SU-DHL-6 (cell line): ENCODE data around the gene VCX.

Experiments used
- H2AFZ ChIP-seq: fragments of 200-600 bp; sonication (generic); 2 replicates; pipeline ENCODE4 v1.6.1; 2014; ENCODE audit warnings: low read depth, mild to moderate bottlenecking, moderate library complexity, mixed read lengths, antibody characterized with exemption, low read length; ENCODE audit not compliant: severe bottlenecking
- H3F3A ChIP-seq: fragments of 200-600 bp; shearing (Covaris generic); 2 replicates; pipeline ENCODE4 v1.6.0; 2016; ENCODE audit warnings: antibody characterized with exemption, mild to moderate bottlenecking; ENCODE audit not compliant: insufficient read depth
- H3K27ac ChIP-seq: fragments of 200-600 bp; sonication (generic); 2 replicates; pipeline ENCODE4 v1.5.1; 2016; ENCODE audit warnings: low read depth, mild to moderate bottlenecking, low read length, moderate library complexity, mixed read lengths
- H3K27me3 ChIP-seq: fragments of 200-600 bp; sonication (generic), shearing (Covaris generic); 2 replicates; pipeline ENCODE4 v1.6.0; 2014; ENCODE audit warnings: mild to moderate bottlenecking, low read length
- H3K36me3 ChIP-seq: fragments of 200-600 bp; sonication (generic); 2 replicates; pipeline ENCODE4 v1.6.1; 2014; ENCODE audit warnings: mild to moderate bottlenecking, low read length, mixed read lengths
- H3K4me2 ChIP-seq: fragments of 300-600, 200-600 bp; shearing (Covaris generic), sonication (generic); 2 replicates; pipeline ENCODE4 v1.6.0; 2014; ENCODE audit warnings: low read length, low read depth, mild to moderate bottlenecking; ENCODE audit not compliant: poor library complexity, severe bottlenecking
- H3K4me3 ChIP-seq: fragments of 200-600 bp; sonication (generic); 2 replicates; pipeline ENCODE4 v1.5.1; 2014; ENCODE audit warnings: antibody characterized with exemption, low read length, mild to moderate bottlenecking, mixed read lengths; ENCODE audit not compliant: insufficient read depth, poor library complexity, severe bottlenecking
- H3K79me2 ChIP-seq: fragments of 200-600 bp; sonication (generic); 2 replicates; pipeline ENCODE4 v1.6.1; 2014; ENCODE audit warnings: mild to moderate bottlenecking, low read length, moderate library complexity; ENCODE audit not compliant: insufficient read depth
- H3K9ac ChIP-seq: fragments of 200-600 bp; sonication (generic); 2 replicates; pipeline ENCODE4 v1.7.0; 2014; ENCODE audit warnings: mild to moderate bottlenecking, low read length
- H3K9me2 ChIP-seq: fragments of 200-600 bp; sonication (generic); replicated peaks from 2 replicates; pipeline ENCODE4 v1.6.1; 2014; ENCODE audit warnings: low read length; ENCODE audit not compliant: insufficient read depth
- H3K9me3 ChIP-seq: fragments of 200-600 bp; sonication (generic); 2 replicates; pipeline ENCODE4 v1.6.1; 2014; ENCODE audit warnings: low read length, mixed read lengths; ENCODE audit not compliant: insufficient read depth
- H4K20me1 ChIP-seq: fragments of 200-600 bp; sonication (generic); 2 replicates; pipeline ENCODE4 v1.6.1; 2014; ENCODE audit warnings: low read depth, mild to moderate bottlenecking, antibody characterized with exemption, low read length, moderate library complexity, mixed read lengths
- EZH2phosphoT487 ChIP-seq: fragments of 200-600 bp; sonication (generic), shearing (Covaris generic); conservative IDR thresholded peaks from 2 replicates; pipeline ENCODE4 v1.6.1; 2018; ENCODE audit warnings: mild to moderate bottlenecking, antibody characterized with exemption, low read length, moderate library complexity, mixed read lengths
- TF ChIP-seq, protein P1 (sequence below): fragments of 200-600 bp; sonication (generic); IDR thresholded peaks from one replicate; pipeline ENCODE4 v1.5.1; 2017; ENCODE audit warnings: antibody characterized with exemption, mild to moderate bottlenecking, low read length, moderate library complexity; ENCODE audit not compliant: insufficient read depth, poor library complexity, severe bottlenecking

VCX gene

DNA sequence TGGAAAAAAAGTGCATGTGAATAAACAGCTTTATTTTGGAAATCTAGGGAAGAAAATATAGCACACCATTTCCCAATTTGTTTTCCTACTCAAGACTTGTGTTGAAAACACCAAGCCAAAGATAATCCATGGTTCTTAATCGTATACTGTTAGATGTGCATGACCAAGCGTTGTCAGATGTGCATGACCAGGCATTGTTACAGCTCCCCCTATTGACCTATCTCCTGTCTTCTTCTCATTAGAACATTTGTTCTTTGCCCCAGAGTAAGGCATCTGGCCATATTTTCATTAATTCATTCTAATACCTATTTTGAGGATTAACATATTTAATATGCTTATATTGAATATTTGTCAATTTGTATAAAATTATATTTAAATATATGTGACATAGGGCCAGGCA lies 14.4 kb upstream of the VCX start:
- Histone ChIP-seq H3K27ac (no peak overlapping the region), H3K9me2 (no peaks in the 10 kb centered on the region), H2AFZ (no peak overlapping the region), H3K27me3 (no peaks in the 10 kb centered on the region), H4K20me1 (no peaks in the 10 kb centered on the region), H3K9me3 (no peaks in the 10 kb centered on the region), H3K4me2 (no peak overlapping the region), H3K36me3 (no peaks in the 10 kb centered on the region), H3F3A (no peaks in the 10 kb centered on the region), H3K4me3 (no peak overlapping the region), H3K9ac (no peak overlapping the region), H3K79me2 (no peaks in the 10 kb centered on the region)
- TF ChIP-seq, protein P1, sequence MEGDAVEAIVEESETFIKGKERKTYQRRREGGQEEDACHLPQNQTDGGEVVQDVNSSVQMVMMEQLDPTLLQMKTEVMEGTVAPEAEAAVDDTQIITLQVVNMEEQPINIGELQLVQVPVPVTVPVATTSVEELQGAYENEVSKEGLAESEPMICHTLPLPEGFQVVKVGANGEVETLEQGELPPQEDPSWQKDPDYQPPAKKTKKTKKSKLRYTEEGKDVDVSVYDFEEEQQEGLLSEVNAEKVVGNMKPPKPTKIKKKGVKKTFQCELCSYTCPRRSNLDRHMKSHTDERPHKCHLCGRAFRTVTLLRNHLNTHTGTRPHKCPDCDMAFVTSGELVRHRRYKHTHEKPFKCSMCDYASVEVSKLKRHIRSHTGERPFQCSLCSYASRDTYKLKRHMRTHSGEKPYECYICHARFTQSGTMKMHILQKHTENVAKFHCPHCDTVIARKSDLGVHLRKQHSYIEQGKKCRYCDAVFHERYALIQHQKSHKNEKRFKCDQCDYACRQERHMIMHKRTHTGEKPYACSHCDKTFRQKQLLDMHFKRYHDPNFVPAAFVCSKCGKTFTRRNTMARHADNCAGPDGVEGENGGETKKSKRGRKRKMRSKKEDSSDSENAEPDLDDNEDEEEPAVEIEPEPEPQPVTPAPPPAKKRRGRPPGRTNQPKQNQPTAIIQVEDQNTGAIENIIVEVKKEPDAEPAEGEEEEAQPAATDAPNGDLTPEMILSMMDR = no peak
- TF ChIP-seq EZH2phosphoT487 = no peak

DNA sequence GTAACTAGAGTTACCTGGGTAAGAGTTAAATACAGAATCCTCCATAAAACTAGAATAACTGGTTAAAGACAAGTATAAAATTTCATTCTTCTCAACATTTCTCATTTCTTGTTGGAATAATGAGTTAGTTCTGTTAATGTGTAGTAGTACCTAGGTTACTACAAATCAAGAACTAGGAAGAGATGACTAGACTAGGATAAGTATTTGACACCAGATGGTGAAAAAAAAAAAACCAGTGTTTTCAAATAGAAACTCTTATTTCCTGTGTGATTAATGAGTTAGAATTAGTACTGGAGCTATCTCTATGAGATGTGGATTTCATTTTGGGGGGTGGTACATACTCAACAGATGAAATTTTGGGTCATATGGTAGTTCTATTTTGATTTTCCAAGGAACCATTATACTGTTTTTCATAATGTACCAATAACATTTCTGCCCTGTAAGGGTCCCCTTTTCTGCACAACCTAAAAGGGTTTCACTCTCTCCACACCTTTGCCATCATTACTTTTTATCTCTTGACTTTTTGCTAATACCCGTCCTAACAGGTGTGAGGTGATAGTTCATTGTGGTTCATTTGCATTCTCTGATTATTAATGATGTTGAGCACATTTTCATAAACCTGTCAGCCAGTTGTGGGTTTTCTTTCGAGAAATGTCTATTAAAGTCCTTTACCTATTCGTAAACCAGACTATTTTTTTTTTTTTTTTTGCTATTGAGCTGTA lies 1.7 kb upstream of the VCX start:
- no peaks in the 10 kb centered on the region for H3K79me2 ChIP-seq
- H3K9me2 ChIP-seq = no peaks in the 10 kb centered on the region
- H3K27me3 ChIP-seq = no peaks in the 10 kb centered on the region
- H4K20me1 ChIP-seq = no peaks in the 10 kb centered on the region
- H3F3A ChIP-seq = no peaks in the 10 kb centered on the region
- no peak overlapping the region for H3K4me2 ChIP-seq
- no peak overlapping the region for H3K9ac ChIP-seq
- no peaks in the 10 kb centered on the region for H3K36me3 ChIP-seq
- no peak overlapping the region for H3K27ac ChIP-seq
- H3K9me3 ChIP-seq = no peaks in the 10 kb centered on the region
- no peak overlapping the region for H3K4me3 ChIP-seq
- TF ChIP-seq, protein P1 = no peak
- no peak for TF ChIP-seq EZH2phosphoT487
- no peak overlapping the region for H2AFZ ChIP-seq

DNA sequence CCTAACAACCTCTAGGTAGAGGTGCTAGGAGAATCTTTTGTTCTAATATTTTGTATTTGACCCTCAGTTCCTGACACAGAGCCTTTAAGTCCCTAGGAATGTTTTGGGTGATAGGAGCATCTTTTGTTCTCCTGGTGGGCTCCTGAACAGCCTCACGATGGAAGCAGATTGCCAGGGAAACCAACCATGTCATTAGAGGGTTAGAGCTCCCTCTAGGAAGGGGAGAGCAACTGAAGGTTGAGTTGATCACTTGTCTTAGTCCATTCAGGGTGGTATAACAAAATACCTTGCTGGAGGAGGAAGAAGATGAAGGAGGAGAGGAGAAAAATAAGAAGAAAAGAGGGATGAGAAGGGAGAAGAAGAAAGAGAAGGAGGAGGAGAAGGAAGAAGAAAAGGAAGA lies 9.2 kb downstream of the VCX start:
- no peaks in the 10 kb centered on the region for H3K9me2 ChIP-seq
- H3K27ac ChIP-seq = no peak overlapping the region
- no peaks in the 10 kb centered on the region for H3K36me3 ChIP-seq
- TF ChIP-seq EZH2phosphoT487 = no peak
- TF ChIP-seq, protein P1 = no peak
- no peak overlapping the region for H3K4me2 ChIP-seq
- no peaks in the 10 kb centered on the region for H3K9me3 ChIP-seq
- H3K4me3 ChIP-seq = no peak overlapping the region
- H3K27me3 ChIP-seq = no peaks in the 10 kb centered on the region
- H3K79me2 ChIP-seq = no peaks in the 10 kb centered on the region
- H3K9ac ChIP-seq = no peak overlapping the region
- no peak overlapping the region for H2AFZ ChIP-seq
- no peaks in the 10 kb centered on the region for H3F3A ChIP-seq
- H4K20me1 ChIP-seq = no peaks in the 10 kb centered on the region
